Measurements from ENCODE around the gene COL1A2. TPM values are rescaled to one million over a fixed set of nuclear protein-coding genes. Genes with fewer than 3 reads are reported as not detected.

COL1A2 gene
- total and polyA plus RNA-seq, 2 of the 4 experiments (the other 2 are of a cell fraction): 1,211 to 4,454 TPM

- Histone ChIP-seq H4K5ac (ENCODE audit: low read depth, low read length) (peak overlapping the region; percentile 25), H2AK5ac (ENCODE audit: low read depth, low read length) (peak overlapping the region; percentile 18; the same call in 1 of the 2 replicates), H3K18ac (ENCODE audit: low read depth, low read length) (peak overlapping the region; percentile 79), H2BK15ac (ENCODE audit: low read depth, low read length) (peak overlapping the region; percentile 76; the same call in 1 of the 3 replicates), H3K4me1 (ENCODE audit: control insufficient read depth, insufficient read depth, low read length) (peaks cover 16% of the 10 kb centered on the region), H3K56ac (ENCODE audit: extremely low read depth, insufficient read depth, low read length) (peak overlapping the region; percentile 69; the same call in 1 of the 2 replicates), H3K14ac (replicated peaks; ENCODE audit: low read depth, low read length) (peak overlapping the region; percentile 80), H2AK9ac (replicated peaks; ENCODE audit: low read depth, low read length, poor library complexity) (no peak overlapping the region), H3K9me3 (ENCODE audit: control insufficient read depth, insufficient read depth, low read length) (no peaks in the 10 kb centered on the region), H2BK120ac (ENCODE audit: low read depth, low read length) (peak overlapping the region; percentile 56), H3K36me3 (ENCODE audit: control insufficient read depth, insufficient read depth, low read length) (peaks cover 88% of the 10 kb centered on the region), H3K23ac (ENCODE audit: low read depth, low read length) (peak overlapping the region; percentile 70), H3K4me3 (ENCODE audit: insufficient read depth, low read depth, low read length) (no peak overlapping the region), H3K9me1 (ENCODE audit: insufficient read depth, low read length) (peaks cover 15% of the 10 kb centered on the region), H3K79me1 (ENCODE audit: low read depth in 1 of 2, low read length in 2 of 2) (peaks cover 32 to 51% of the 10 kb centered on the region in 2 experiments), H3K4ac (ENCODE audit: low read depth, low read length) (peak overlapping the region; percentile 95), H3K4me2 (ENCODE audit: low read depth, low read length) (no peak overlapping the region), H2AFZ (replicated peaks; ENCODE audit: low read length, poor library complexity) (no peak overlapping the region), H4K8ac (ENCODE audit: low read depth in 2 of 2, low read length in 2 of 2) (peak overlapping the region; percentile 58 to 80; a peak in 3 of 4 replicates), H3K27me3 (ENCODE audit: control insufficient read depth, insufficient read depth, low read length) (no peaks in the 10 kb centered on the region), H4K20me1 (ENCODE audit: insufficient read depth, low read length) (peaks cover 60% of the 10 kb centered on the region), H3K9ac (ENCODE audit: low read depth, low read length) (peak overlapping the region; percentile 22; the same call in 1 of the 2 replicates), H2BK20ac (ENCODE audit: low read depth, low read length) (peak overlapping the region; percentile 64; the same call in 1 of the 2 replicates), H3K27ac (ENCODE audit: insufficient read depth, low read length) (peak overlapping the region; percentile 100), H2BK5ac (ENCODE audit: low read depth, low read length, poor library complexity, severe bottlenecking) (peak overlapping the region; percentile 99), H4K91ac (ENCODE audit: insufficient read depth, low read depth, low read length) (peak overlapping the region; percentile 65)
- DNase-seq (peak; percentile 88), ATAC-seq (ENCODE audit: low read depth) (peak; percentile 38)
- WGBS, 2 experiments (ENCODE audit: extremely low coverage in 2 of 2, insufficient read length in 1 of 2): no CpG with 5 or more reads among the region's 5 CpGs
- dilution Hi-C loops (cut with HindIII; ENCODE audit: low sequenced_read_pairs, unreplicated experiment) (no loop called here), in situ Hi-C loops (cut with MboI; ENCODE audit: low sequenced_read_pairs) (no loop called here), intact Hi-C loops (cut with micrococcal nuclease) (no loop called here)
- BruUV-seq (replicated peaks): no TSS peak
- TF ChIP-seq CEBPB (IDR thresholded peaks at IDR 0.05; ENCODE audit: low read depth, low read length) (peak; percentile 71; the same call in 1 of the 2 replicates), RFX5 (IDR thresholded peaks at IDR 0.05; ENCODE audit: low read depth, low read length) (no peak)
- ChIA-PET POLR2A (ENCODE audit: unreplicated experiment) (interaction anchor here (1.0 kb wide), 1 partner anchor 127 kb away, joined by 3 read pairs; no protein-coding TSS in a partner anchor), CTCF (interaction anchor here (1.2 to 3.6 kb wide), 2 partner anchors 19 to 128 kb away, joined by 3 to 13 read pairs; no protein-coding TSS in a partner anchor)
Observed at GRCh38 chr7:94423863-94424735, 29.4 kb downstream of the COL1A2 start.
